H1 (cell line): Measurements from ENCODE around the gene TRAF5. TPM values are rescaled to one million over a fixed set of nuclear protein-coding genes. Genes with fewer than 3 reads are reported as not detected.

ENCODE experiments used
- CTCF ChIA-PET: fragments of 300-600 bp; sonication (Branson Sonifier 250); formaldehyde crosslinking; loops from one replicate; lab custom pipeline; 2021; ENCODE audit not compliant: partially characterized antibody; lab: Charles Lee
- POLR2A ChIA-PET: fragments of 300-600 bp; sonication (Branson Sonifier 250); formaldehyde crosslinking; loops from one replicate; lab custom pipeline; 2021; ENCODE audit warnings: inconsistent platforms; ENCODE audit not compliant: partially characterized antibody; lab: Charles Lee
- DNase-seq, 2 experiments: peaks; one replicate each; pipeline versions ENCODE4 v3.0.0 to v3.0.0-alpha.2; 2010 to 2022; ENCODE audit warnings: low spot score in 2 of 2, low read depth in 1 of 2, mixed read lengths in 1 of 2
- FAIRE-seq: peaks from 2 replicates; lab custom pipeline; 2011; peaks lifted over from hg19 to GRCh38; lab: Jason Lieb, UNC
- H2AFZ ChIP-seq: 2 replicates; pipeline ENCODE4 v1.8.1; 2012; ENCODE audit warnings: low read length, inconsistent platforms
- H2AK5ac ChIP-seq: 2 replicates; pipeline ENCODE4 v1.6.1; 2013; ENCODE audit warnings: low read depth, low read length
- H2BK120ac ChIP-seq: replicated peaks from 2 replicates; pipeline ENCODE3; 2013; ENCODE audit warnings: low read depth, low read length, inconsistent platforms
- H2BK12ac ChIP-seq: 2 replicates; pipeline ENCODE4 v1.6.1; 2013; ENCODE audit warnings: low read depth, low read length
- H2BK15ac ChIP-seq: 2 replicates; pipeline ENCODE4 v1.6.1; 2013; ENCODE audit warnings: low read length
- H2BK20ac ChIP-seq: 2 replicates; pipeline ENCODE4 v1.6.1; 2013; ENCODE audit warnings: low read length
- H2BK5ac ChIP-seq: 2 replicates; pipeline ENCODE4 v1.6.1; 2013; ENCODE audit warnings: low read depth, low read length
- H3K14ac ChIP-seq: 2 replicates; pipeline ENCODE4 v1.6.1; 2013; ENCODE audit warnings: inconsistent platforms; ENCODE audit not compliant: insufficient read length
- H3K18ac ChIP-seq: 2 replicates; pipeline ENCODE4 v1.6.1; 2013; ENCODE audit warnings: low read length; ENCODE audit errors: extremely low read depth
- H3K23ac ChIP-seq: 2 replicates; pipeline ENCODE4 v1.6.1; 2013; ENCODE audit warnings: inconsistent platforms; ENCODE audit not compliant: insufficient read length
- H3K23me2 ChIP-seq: 2 replicates; pipeline ENCODE4 v1.6.1; 2013; ENCODE audit warnings: low read depth, low read length
- H3K27ac ChIP-seq: 2 replicates; pipeline ENCODE4 v1.6.1; 2011; ENCODE audit warnings: low read depth, low read length, inconsistent platforms
- H3K27me3 ChIP-seq, 4 experiments: replicated peaks in 1 of 4; 1 replicate in 1 of 4; 2 replicates in 3 of 4; pipeline versions ENCODE4 v1.6.1 to v1.8.1; 2011 to 2013; ENCODE audit warnings: low read length in 3 of 4, mild to moderate bottlenecking in 3 of 4, inconsistent platforms in 2 of 4, mixed read lengths in 2 of 4, moderate library complexity in 1 of 4; ENCODE audit not compliant: control insufficient read depth in 3 of 4, insufficient read depth in 3 of 4; ENCODE audit errors: extremely low read depth in 1 of 4
- H3K36me3 ChIP-seq, 4 experiments: 2 replicates each; pipeline versions ENCODE4 v1.6.1 to v1.8.1; 2011 to 2013; ENCODE audit warnings: mild to moderate bottlenecking in 4 of 4, low read length in 3 of 4, moderate library complexity in 2 of 4, control low read depth in 1 of 4, inconsistent platforms in 1 of 4; ENCODE audit not compliant: insufficient read depth in 4 of 4, control insufficient read depth in 2 of 4
- H3K4ac ChIP-seq: replicated peaks from 2 replicates; pipeline ENCODE3; 2013; ENCODE audit warnings: low read length, low read depth, mixed read lengths, inconsistent platforms; ENCODE audit not compliant: insufficient read length
- H3K4me1 ChIP-seq, 4 experiments: replicated peaks in 1 of 4; 1 replicate in 1 of 4; 2 replicates in 3 of 4; pipeline versions ENCODE4 v1.6.1 to v1.8.1; 2011 to 2013; ENCODE audit warnings: low read length in 3 of 4, inconsistent platforms in 2 of 4, mixed read lengths in 1 of 4; ENCODE audit not compliant: insufficient read depth in 4 of 4, control insufficient read depth in 3 of 4
- H3K4me2 ChIP-seq, 2 experiments: 2 replicates each; pipeline versions ENCODE4 v1.6.1 to v1.8.1; 2011 to 2013; ENCODE audit warnings: low read depth in 2 of 2, low read length in 2 of 2, control low read depth in 1 of 2, inconsistent platforms in 1 of 2, mild to moderate bottlenecking in 1 of 2; ENCODE audit not compliant: insufficient read depth in 1 of 2
- H3K4me3 ChIP-seq, 4 experiments: fragments of 200-600, 300-600 bp in 1 of 4; sonication (generic), shearing (Covaris generic), sonication (Bioruptor Twin) in 1 of 4; 2 replicates each; pipeline versions ENCODE4 v1.5.1 to v1.8.1; 2011 to 2016; ENCODE audit warnings: low read length in 4 of 4, low read depth in 3 of 4, control low read depth in 2 of 4, inconsistent platforms in 2 of 4, mild to moderate bottlenecking in 2 of 4, mixed read lengths in 1 of 4, moderate library complexity in 1 of 4; ENCODE audit not compliant: insufficient read depth in 2 of 4; ENCODE audit errors: extremely low read depth in 1 of 4
- H3K56ac ChIP-seq: replicated peaks from 2 replicates; pipeline ENCODE3; 2013; ENCODE audit warnings: low read depth, mild to moderate bottlenecking, mixed read lengths, low read length, inconsistent platforms; ENCODE audit not compliant: insufficient read length
- H3K79me1 ChIP-seq: 2 replicates; pipeline ENCODE4 v1.6.1; 2013; ENCODE audit warnings: low read depth, low read length, control low read depth
- H3K79me2 ChIP-seq, 2 experiments: 2 replicates each; pipeline versions ENCODE4 v1.6.1 to v1.8.1; 2012 to 2013; ENCODE audit warnings: low read length in 2 of 2, mild to moderate bottlenecking in 2 of 2, inconsistent platforms in 1 of 2; ENCODE audit not compliant: insufficient read depth in 2 of 2, control insufficient read depth in 1 of 2
- H3K9ac ChIP-seq, 4 experiments: replicated peaks in 1 of 4; 1 replicate in 1 of 4; 2 replicates in 3 of 4; pipeline versions ENCODE4 v1.6.1 to v1.8.1; 2011 to 2013; ENCODE audit warnings: low read depth in 3 of 4, low read length in 3 of 4, control low read depth in 2 of 4, mild to moderate bottlenecking in 2 of 4, moderate library complexity in 2 of 4, inconsistent platforms in 1 of 4; ENCODE audit errors: extremely low read depth in 1 of 4
- H3K9me3 ChIP-seq, 2 experiments: 2 replicates each; pipeline versions ENCODE4 v1.6.1 to v1.8.1; 2012 to 2013; ENCODE audit warnings: mild to moderate bottlenecking in 2 of 2, moderate library complexity in 2 of 2, control low read depth in 1 of 2, inconsistent platforms in 1 of 2, low read depth in 1 of 2, low read length in 1 of 2, mixed read lengths in 1 of 2; ENCODE audit not compliant: insufficient read depth in 2 of 2
- H4K20me1 ChIP-seq, 2 experiments: replicated peaks in 1 of 2; 2 replicates each; pipeline versions ENCODE3 to v1.8.1; 2011 to 2013; ENCODE audit warnings: inconsistent platforms in 2 of 2, low read length in 2 of 2, mild to moderate bottlenecking in 1 of 2; ENCODE audit not compliant: insufficient read depth in 2 of 2, control insufficient read depth in 1 of 2
- H4K5ac ChIP-seq: 2 replicates; pipeline ENCODE4 v1.6.1; 2013; ENCODE audit warnings: low read length, low read depth, mixed read lengths, inconsistent platforms; ENCODE audit not compliant: insufficient read length
- H4K8ac ChIP-seq: 2 replicates; pipeline ENCODE4 v1.8.0; 2013; ENCODE audit warnings: mild to moderate bottlenecking, moderate library complexity, low read length, inconsistent platforms; ENCODE audit not compliant: insufficient read depth; ENCODE audit errors: extremely low read depth
- H4K91ac ChIP-seq: replicated peaks from 2 replicates; pipeline ENCODE3; 2013; ENCODE audit warnings: low read length, mixed read lengths, inconsistent platforms; ENCODE audit not compliant: insufficient read length
- EP300 ChIP-seq, 2 experiments: IDR thresholded peaks; 1 replicate in 1 of 2; 2 replicates in 1 of 2; pipeline ENCODE4 v1.6.1; 2011 to 2012; ENCODE audit warnings: low read depth in 2 of 2, low read length in 2 of 2, mild to moderate bottlenecking in 2 of 2, borderline replicate concordance in 1 of 2, inconsistent platforms in 1 of 2, moderate library complexity in 1 of 2
- MAFK ChIP-seq: IDR thresholded peaks from 2 replicates; pipeline ENCODE4 v1.6.1; 2012; ENCODE audit warnings: low read depth, mild to moderate bottlenecking, improper control_type of control experiment, low read length
- SAP30 ChIP-seq: fragments of 300-600 bp; sonication (generic); IDR thresholded peaks from 2 replicates; pipeline ENCODE4 v1.7.1; 2012; ENCODE audit warnings: low read length, moderate library complexity, mild to moderate bottlenecking, inconsistent platforms; ENCODE audit not compliant: insufficient read depth, insufficient replicate concordance
- ZNF274 ChIP-seq: IDR thresholded peaks from 2 replicates; pipeline ENCODE4 v1.7.0; 2012; ENCODE audit warnings: low read length, borderline replicate concordance; ENCODE audit errors: extremely low read depth
- WGBS, 2 experiments: shearing (Covaris generic) in 1 of 2; methylation state at CpG; one replicate each; pipeline versions ENCODE4 v1.1.6 to v1.1.7; 2013 to 2015; ENCODE audit warnings: low lambda C conversion rate in 2 of 2, mixed read lengths in 2 of 2, inconsistent platforms in 1 of 2, low coverage in 1 of 2, missing lambda C conversion rate in 1 of 2; ENCODE audit not compliant: insufficient replicate concordance in 2 of 2, insufficient coverage in 1 of 2, insufficient read length in 1 of 2; ENCODE audit errors: extremely low coverage in 1 of 2, missing lambda C conversion rate in 1 of 2; 5-methylcytosine and 5-hydroxymethylcytosine counted together
- polyA plus RNA-seq, 7 experiments: library from polyadenylated mRNA; depleted of rRNA in 3 of 7; stranded (reverse) in 5 of 7; unstranded in 2 of 7; fragments of >200 nt in 5 of 7; fragments of 200-250 nt in 2 of 7; gene quantifications; 1 replicate in 5 of 7; 2 replicates in 1 of 7; 4 replicates in 1 of 7; pipeline versions ENCODE4 v1.2.1 to v1.2.3, GENCODE V29; 2011 to 2013; ENCODE audit warnings: missing spikeins in 2 of 7, mixed read lengths in 2 of 7
- total RNA-seq: library from RNA; stranded (reverse); fragmentation: NEBNext Ultra II Directional; extraction: Animal tissue kit (Norgen Biotek cat#: 25700); gene quantifications from 2 replicates; pipeline ENCODE4 v1.2.1, GENCODE V29; 2021
- TF ChIP-seq, protein P1 (sequence below): IDR thresholded peaks from 2 replicates; pipeline ENCODE4 v1.6.1; 2012; ENCODE audit warnings: low read length, inconsistent platforms

Gene TRAF5
- total and polyA plus RNA-seq, 2 of the 8 experiments (the other 6 are each of a cell fraction or from before 2014, with no cell fraction given) = 13.0 to 17.1 TPM

DNA sequence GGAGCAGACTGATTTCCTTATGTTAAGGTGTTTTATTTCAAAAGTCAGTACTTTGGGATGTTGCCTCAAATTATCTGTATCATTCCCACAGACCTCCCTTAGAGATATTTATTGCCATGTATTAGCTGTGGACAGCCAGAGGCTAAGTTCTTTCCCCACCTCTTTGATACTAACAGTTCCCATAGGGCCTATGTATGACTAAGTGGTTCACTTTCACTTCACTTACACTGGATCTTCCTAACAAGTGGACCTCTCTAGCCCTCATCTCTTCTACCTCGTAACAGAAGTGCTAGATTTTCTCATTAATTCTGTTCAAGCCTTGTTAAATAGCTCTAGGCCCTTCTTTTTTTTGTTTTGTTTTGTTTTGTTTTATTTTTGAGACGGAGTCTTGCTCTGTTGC lies 6.2 kb downstream of the TRAF5 start:
- CTCF ChIA-PET = interaction anchor here (1.0 to 1.5 kb wide), 6 partner anchors 8 to 182 kb away, joined by 3 to 4 read pairs (median 4); no protein-coding TSS in a partner anchor
- no peak for TF ChIP-seq EP300 (IDR thresholded peaks at IDR 0.05; ENCODE audit: borderline replicate concordance in 1 of 2, low read depth in 2 of 2, low read length in 2 of 2)
- no peak for TF ChIP-seq ZNF274
- TF ChIP-seq MAFK = no peak
- no peak for TF ChIP-seq SAP30
- TF ChIP-seq, protein P1, sequence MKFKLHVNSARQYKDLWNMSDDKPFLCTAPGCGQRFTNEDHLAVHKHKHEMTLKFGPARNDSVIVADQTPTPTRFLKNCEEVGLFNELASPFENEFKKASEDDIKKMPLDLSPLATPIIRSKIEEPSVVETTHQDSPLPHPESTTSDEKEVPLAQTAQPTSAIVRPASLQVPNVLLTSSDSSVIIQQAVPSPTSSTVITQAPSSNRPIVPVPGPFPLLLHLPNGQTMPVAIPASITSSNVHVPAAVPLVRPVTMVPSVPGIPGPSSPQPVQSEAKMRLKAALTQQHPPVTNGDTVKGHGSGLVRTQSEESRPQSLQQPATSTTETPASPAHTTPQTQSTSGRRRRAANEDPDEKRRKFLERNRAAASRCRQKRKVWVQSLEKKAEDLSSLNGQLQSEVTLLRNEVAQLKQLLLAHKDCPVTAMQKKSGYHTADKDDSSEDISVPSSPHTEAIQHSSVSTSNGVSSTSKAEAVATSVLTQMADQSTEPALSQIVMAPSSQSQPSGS = no peak
- peaks cover 17% of the 10 kb centered on the region for H3K79me1 ChIP-seq

More for the DNA sequence above, 6.2 kb downstream of the TRAF5 start:
- Histone ChIP-seq H2BK12ac (no peak overlapping the region; the same call in 1 of the 2 replicates), H3K9ac (no peak overlapping the region), H2BK5ac (no peak overlapping the region), H4K20me1 (peaks cover 0 to 9% of the 10 kb centered on the region in 2 experiments), H3K14ac (no peak overlapping the region), H2BK15ac (no peak overlapping the region), H4K5ac (no peak overlapping the region), H3K4me3 (no peak overlapping the region), H3K4me1 (peaks cover 11 to 28% (median 21%) of the 10 kb centered on the region in 4 experiments), H2AFZ (no peak overlapping the region), H3K36me3 (no peaks in the 10 kb centered on the region), H3K23me2 (no peaks in the 10 kb centered on the region), H3K27me3 (no peaks in the 10 kb centered on the region; a peak in 3 of 7 replicates), H3K27ac (no peak overlapping the region), H3K9me3 (no peaks in the 10 kb centered on the region), H3K4me2 (no peak overlapping the region), H3K4ac (no peak overlapping the region), H3K23ac (no peak overlapping the region), H4K91ac (no peak overlapping the region), H4K8ac (no peak overlapping the region), H3K18ac (no peak overlapping the region), H2BK20ac (no peak overlapping the region), H3K79me2 (peaks cover 0 to 83% of the 10 kb centered on the region in 2 experiments; a peak in 2 of 4 replicates), H2BK120ac (no peak overlapping the region), H2AK5ac (no peak overlapping the region), H3K56ac (no peak overlapping the region)
- POLR2A ChIA-PET = no interaction called here
- no peak for DNase-seq
- no peak for FAIRE-seq
- 91% methylated on average over 2 of the region's 2 CpGs; no CpG with 5 or more reads in 1 of the 2 experiments for WGBS, 2 experiments
